ENCODE data around the gene SIN3B. TPM values are rescaled to one million over a fixed set of nuclear protein-coding genes. Genes with fewer than 3 reads are reported as not detected.

SIN3B gene
- total RNA-seq, 1 donor = 19.1 TPM

GRCh38 chr19:16861834-16862233 is 32.6 kb downstream of the SIN3B start:
- DNase-seq (ENCODE audit: low read depth) = no peak
- no peak overlapping the region for H3K4me3 ChIP-seq (ENCODE audit: low read depth, low read length)
- TF ChIP-seq, protein P1, sequence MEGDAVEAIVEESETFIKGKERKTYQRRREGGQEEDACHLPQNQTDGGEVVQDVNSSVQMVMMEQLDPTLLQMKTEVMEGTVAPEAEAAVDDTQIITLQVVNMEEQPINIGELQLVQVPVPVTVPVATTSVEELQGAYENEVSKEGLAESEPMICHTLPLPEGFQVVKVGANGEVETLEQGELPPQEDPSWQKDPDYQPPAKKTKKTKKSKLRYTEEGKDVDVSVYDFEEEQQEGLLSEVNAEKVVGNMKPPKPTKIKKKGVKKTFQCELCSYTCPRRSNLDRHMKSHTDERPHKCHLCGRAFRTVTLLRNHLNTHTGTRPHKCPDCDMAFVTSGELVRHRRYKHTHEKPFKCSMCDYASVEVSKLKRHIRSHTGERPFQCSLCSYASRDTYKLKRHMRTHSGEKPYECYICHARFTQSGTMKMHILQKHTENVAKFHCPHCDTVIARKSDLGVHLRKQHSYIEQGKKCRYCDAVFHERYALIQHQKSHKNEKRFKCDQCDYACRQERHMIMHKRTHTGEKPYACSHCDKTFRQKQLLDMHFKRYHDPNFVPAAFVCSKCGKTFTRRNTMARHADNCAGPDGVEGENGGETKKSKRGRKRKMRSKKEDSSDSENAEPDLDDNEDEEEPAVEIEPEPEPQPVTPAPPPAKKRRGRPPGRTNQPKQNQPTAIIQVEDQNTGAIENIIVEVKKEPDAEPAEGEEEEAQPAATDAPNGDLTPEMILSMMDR (IDR thresholded peaks at IDR 0.05; ENCODE audit: insufficient read depth, low read length) = no peak

DNA sequence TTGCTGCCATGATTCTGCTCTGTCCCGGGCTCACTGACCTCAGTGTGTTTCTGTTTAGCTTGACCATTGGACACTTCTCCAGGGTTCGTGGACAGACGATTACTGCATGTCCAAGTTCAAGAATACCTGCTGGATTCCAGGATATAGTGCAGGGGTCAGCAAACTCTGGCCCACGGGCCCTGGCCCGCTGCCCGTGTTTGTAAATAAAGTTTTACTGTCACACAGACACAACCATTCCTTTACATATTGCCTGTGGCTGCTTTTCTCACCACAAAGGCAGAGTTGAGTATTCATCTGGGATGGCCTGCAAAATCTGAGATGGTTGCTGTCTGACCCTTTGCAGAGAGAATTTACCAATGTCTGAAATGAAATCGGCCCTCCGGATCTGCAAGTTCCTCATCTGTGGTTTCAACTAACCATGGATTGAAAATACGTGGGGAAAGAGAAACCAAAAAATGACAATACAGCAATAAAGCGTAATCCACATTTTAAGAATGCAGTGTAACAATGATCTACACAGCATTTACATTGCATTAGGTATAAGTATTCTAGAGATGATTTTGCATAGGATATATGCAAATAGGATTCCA is 33.7 kb downstream of the SIN3B start:
- DNase-seq (ENCODE audit: low read depth) = no peak
- TF ChIP-seq, protein P1 (IDR thresholded peaks at IDR 0.05; ENCODE audit: insufficient read depth, low read length) = no peak

DNA sequence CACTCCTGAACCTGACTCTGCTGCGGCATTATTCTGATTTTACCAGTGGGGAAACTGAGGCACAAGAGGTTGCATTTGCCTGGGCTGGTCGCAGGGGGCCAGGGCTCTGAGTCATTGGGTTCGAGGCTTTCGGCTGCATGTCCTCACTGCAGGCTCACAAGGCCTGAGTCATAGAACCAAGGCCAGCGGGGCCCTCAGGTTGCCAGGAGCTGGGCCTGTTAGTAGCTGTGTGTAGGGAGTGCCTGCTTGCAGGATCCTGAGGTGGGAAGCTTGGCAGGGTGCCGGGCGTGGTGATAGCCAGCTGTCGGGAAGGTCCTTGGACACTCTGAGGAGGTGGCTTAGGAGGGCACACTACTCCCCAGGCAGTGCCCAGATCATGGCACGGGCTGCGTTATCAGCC is 38.0 kb downstream of the SIN3B start:
- no peak overlapping the region for H3K4me3 ChIP-seq (ENCODE audit: low read depth, low read length)
- no peak for DNase-seq (ENCODE audit: low read depth)
- TF ChIP-seq, protein P1 (IDR thresholded peaks at IDR 0.05; ENCODE audit: insufficient read depth, low read length) = no peak

More for the DNA sequence above, 33.7 kb downstream of the SIN3B start:
- H3K4me3 ChIP-seq (ENCODE audit: low read depth, low read length) = no peak overlapping the region

DNA sequence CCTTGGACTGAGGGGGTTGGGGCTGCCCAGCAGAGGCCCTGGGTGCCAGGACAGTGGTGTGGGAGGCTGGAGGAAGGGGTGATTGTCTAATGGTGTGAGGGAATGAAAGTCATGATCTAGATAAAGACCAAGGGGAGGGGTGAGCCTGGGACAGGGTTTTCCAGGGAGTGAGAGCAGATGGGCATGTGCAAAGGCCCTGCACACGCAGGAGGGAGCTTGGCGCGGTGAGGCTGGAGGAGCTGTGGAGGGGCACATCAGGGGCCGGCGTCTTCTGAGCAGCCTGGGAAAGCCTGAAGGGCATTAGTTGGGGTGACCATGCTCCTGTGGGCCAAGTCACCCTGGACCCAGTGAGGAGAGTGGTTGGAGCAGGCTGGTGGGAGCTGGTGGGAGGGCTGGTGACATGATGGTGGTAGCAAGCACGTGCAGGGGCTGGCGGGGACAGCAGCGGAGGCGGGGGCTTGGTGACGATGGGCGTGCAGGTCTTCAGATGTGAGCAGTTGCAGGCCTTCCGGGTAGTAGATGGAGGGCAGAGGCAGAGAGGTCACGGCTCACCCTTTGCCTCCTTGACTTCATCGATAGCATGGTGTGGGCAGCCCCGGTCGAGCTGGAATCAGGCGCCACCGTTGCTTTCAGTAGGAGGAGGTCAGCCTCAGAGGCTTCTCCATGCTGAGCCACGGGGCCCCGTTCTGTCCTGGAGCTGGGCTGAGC is 39.4 kb downstream of the SIN3B start:
- TF ChIP-seq, protein P1 (IDR thresholded peaks at IDR 0.05; ENCODE audit: insufficient read depth, low read length) = no peak
- DNase-seq (ENCODE audit: low read depth) = no peak
- H3K4me3 ChIP-seq (ENCODE audit: low read depth, low read length) = no peak overlapping the region

DNA sequence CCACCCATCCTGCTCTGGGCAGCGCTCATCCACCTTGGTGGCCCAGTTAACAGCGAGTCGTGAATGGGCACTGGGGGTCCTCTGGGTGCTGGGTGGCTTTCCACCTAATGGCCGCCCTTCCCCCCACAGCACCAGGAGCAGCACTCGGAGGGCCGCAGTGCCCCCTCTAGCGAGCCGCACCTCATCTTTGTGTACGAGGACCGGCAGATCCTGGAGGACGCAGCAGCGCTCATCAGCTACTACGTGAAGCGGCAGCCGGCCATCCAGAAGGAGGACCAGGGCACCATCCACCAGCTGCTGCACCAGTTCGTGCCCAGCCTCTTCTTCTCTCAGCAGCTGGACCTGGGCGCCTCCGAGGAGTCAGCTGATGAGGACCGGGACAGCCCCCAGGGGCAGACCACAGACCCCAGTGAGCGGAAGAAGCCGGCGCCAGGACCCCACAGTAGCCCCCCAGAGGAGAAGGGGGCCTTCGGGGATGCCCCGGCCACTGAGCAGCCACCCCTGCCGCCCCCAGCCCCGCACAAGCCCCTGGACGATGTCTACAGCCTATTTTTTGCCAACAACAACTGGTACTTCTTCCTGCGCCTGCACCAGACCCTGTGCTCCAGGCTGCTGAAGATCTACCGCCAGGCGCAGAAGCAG is 40.3 kb downstream of the SIN3B start:
- H3K4me3 ChIP-seq (ENCODE audit: low read depth, low read length) = no peak overlapping the region
- TF ChIP-seq, protein P1 (IDR thresholded peaks at IDR 0.05; ENCODE audit: insufficient read depth, low read length) = no peak
- DNase-seq (ENCODE audit: low read depth) = no peak

DNA sequence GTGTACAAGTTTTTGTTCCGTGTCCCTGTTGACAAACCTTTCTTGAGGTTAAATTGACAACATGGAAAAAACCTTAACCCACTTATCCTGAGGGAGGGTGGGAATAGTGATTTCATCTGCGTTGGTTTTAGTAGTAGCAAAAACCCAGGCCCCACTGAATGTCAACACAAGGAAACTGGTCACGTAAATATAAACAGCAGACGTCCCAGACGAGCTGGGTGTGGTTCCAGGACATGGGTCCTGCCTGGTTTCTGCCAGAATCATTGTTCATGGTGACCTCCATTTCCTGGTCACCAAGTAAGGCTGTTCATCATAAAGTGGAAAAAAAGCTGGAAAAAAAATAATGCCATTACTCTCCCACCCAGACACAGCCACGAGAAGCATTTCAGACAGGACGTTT is 42.7 kb downstream of the SIN3B start:
- no peak overlapping the region for H3K4me3 ChIP-seq (ENCODE audit: low read depth, low read length)
- no peak for DNase-seq (ENCODE audit: low read depth)
- TF ChIP-seq, protein P1 (IDR thresholded peaks at IDR 0.05; ENCODE audit: insufficient read depth, low read length) = no peak
